GF-D8 (cell line): ENCODE results near the gene SCLT1.

Experiments
- DNase-seq: peaks from one replicate; lab custom pipeline; 2025; lab: John Stamatoyannopoulos, UW

Gene SCLT1

GRCh38 chr4:128869776-128870509 lies 223.4 kb downstream of the SCLT1 start:
- DNase-seq = no peak

- DNase-seq = no peak
Observed at GRCh38 chr4:128868758-128869157, 224.6 kb downstream of the SCLT1 start.

- no peak for DNase-seq
Observed at GRCh38 chr4:128866691-128867090, 226.6 kb downstream of the SCLT1 start.

- DNase-seq = no peak
Observed at GRCh38 chr4:128866269-128866668, 227.1 kb downstream of the SCLT1 start.

- no peak for DNase-seq
Observed at GRCh38 chr4:128865132-128865531, 228.2 kb downstream of the SCLT1 start.

GRCh38 chr4:128863312-128864075 lies 229.8 kb downstream of the SCLT1 start:
- DNase-seq = peak; percentile 4

GRCh38 chr4:128862608-128863311 lies 230.6 kb downstream of the SCLT1 start:
- DNase-seq = no peak

- peak; percentile 54 for DNase-seq
Observed at GRCh38 chr4:128861856-128862518, 231.4 kb downstream of the SCLT1 start.

GRCh38 chr4:128859887-128860677 lies 233.3 kb downstream of the SCLT1 start:
- no peak for DNase-seq

GRCh38 chr4:128858879-128859671 lies 234.3 kb downstream of the SCLT1 start:
- DNase-seq = no peak

- no peak for DNase-seq
Observed at GRCh38 chr4:128856246-128856645, 237.1 kb downstream of the SCLT1 start.

GRCh38 chr4:128855621-128856020 lies 237.7 kb downstream of the SCLT1 start:
- DNase-seq = no peak

- peak; percentile 72 for DNase-seq
Observed at GRCh38 chr4:128854433-128854832, 238.9 kb downstream of the SCLT1 start.

GRCh38 chr4:128853741-128854140 lies 239.6 kb downstream of the SCLT1 start:
- DNase-seq = no peak

GRCh38 chr4:128850252-128850651 lies 243.1 kb downstream of the SCLT1 start:
- no peak for DNase-seq

GRCh38 chr4:128848461-128848860 lies 244.9 kb downstream of the SCLT1 start:
- DNase-seq = no peak

- peak; percentile 73 for DNase-seq
Observed at GRCh38 chr4:128847082-128847724, 246.1 kb downstream of the SCLT1 start.

- no peak for DNase-seq
Observed at GRCh38 chr4:128846063-128846462, 247.3 kb downstream of the SCLT1 start.

GRCh38 chr4:128844931-128845330 lies 248.4 kb downstream of the SCLT1 start:
- no peak for DNase-seq

GRCh38 chr4:128841402-128841801 lies 251.9 kb downstream of the SCLT1 start:
- DNase-seq = no peak
